NCI-H524 (cell line): ENCODE results near the gene CERS5.
A peak's percentile ranks its signal among the peaks of the same experiment; 100 is the strongest.
"Not testable (repeated sequence)": the region's sequence is repeated elsewhere in the genome, so short reads cannot be mapped to it uniquely, and the experiment has no call there.

ENCODE experiments used
- DNase-seq, 2 experiments: peaks; one replicate each; lab custom pipeline; 2025; lab: John Stamatoyannopoulos, UW

CERS5 gene

DNA sequence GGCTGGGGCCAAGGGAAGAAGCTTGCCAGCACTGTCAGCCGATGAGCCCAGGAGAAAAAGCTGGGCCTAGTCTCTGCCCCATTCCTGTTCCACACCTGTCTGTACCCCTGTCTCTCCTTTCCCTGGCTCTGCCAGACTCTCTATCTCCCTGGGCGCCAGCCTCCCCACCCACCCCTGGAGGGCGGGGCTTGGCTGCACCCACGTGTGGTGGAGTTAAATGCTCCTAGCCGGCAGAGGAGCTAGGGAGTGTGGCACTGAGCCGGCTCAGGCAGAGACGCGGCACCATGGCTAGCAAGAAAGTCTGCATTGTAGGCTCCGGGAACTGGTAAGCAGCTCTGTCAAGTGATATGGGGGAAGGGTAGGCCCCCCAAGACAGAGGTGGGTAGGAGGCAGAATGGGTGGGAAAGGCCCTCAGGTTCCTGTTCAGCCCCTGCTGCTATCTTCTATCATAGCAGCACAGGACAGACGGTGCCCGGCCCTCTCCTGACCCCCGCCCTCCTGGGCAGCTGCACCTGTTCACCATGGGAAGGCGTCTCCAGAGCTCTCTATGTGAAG is 63.3 kb downstream of the CERS5 start, which contains the start of gene GPD1:
Gene GPD1, plus strand, starts transcription at position 242 of the 555 bp plus-strand sequence. Its CDS starts 43 bp downstream, at position 285.
- peak; percentile 56 to 70 for DNase-seq

DNA sequence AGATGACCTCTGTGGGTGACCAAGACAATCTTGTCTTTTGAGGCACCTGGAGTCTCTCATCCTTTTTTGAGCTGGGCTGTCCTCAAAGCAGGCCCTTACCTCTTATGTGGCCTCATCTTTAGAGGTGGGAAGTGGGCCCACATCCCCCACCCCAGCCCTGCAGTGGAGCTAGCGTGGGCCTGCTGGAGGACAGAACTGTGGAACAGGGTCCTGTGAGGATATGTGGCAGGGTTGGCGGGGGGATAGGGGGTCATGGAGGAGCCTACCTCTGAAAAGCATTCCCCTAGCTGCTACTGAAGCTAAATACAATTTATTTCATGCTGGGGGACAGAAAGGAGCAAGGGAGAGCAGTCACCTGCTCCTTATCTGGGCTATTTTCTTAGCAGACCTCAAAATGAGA is 63.8 kb downstream of the CERS5 start:
- no peak for DNase-seq

DNA sequence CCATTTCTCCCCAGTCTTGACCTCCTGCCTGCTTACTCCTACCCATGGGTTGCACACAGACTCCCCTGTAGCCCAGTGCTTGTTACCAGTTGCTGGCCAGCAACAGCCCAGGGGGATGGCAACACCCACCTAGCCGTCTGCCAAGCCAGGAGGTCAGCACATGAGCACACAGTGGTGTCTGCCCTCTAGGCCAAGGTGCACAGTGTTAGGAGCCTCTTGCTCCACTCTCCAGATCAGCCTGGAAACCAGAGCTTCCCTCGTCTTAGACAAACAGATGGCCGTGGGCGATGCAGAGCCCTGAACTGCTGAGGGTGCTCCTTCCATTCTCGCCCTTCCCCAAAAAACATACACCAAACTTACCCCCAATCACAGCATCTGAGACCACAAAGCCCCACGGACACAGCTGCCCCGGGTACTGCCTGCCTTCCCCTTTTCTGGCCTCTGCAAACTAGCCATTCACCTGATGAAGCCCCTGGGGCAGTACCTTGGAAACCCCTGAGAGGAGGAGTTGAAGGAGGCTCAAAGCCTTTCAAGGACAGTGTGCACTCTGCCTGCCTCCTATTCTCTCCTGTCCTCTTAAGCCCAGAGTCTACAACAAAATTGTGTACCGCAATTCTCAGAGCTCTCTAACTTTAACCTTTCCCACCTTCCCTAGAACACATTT is 64.4 kb downstream of the CERS5 start:
- DNase-seq, result no peak

DNA sequence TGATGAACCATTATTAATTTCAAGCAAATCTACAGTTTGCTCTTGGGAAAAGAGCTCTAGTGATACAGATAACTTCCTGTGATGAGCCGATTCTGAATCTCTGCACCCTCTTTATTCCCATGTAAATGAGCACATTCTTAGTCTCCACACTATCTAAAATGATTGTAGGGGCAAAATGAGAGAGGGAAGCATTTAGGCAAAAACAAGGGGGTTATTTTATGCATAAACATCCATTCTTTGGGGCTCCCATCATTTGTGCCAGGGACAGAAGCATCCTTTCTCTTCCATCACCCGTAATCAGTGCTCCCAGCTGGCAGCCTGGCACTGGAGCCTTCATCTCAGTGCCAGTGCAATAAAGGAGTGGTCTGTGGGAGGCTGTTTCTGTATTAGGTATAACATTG is 65.0 kb downstream of the CERS5 start:
- no peak for DNase-seq

DNA sequence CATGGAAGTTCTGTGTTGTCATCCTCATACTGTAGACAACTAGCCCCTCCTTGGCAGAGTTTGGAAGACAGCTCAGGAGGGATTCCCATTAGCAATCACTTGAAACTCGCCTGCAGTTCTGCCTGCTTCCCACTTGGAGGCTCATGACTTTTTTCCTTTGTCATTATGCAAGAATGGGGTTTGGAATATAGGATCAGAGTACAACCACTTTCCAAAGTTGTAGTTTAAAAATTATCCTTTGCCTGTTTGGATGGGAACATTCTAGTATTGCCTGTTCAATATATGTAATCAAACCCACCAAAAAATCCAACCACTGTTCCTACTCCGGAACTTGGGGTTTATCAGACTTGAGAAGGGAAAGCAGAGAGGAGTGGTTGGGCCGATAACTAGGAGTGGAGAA is 65.5 kb downstream of the CERS5 start:
- DNase-seq, result peak in 1 of 2 experiments; percentile 25

DNA sequence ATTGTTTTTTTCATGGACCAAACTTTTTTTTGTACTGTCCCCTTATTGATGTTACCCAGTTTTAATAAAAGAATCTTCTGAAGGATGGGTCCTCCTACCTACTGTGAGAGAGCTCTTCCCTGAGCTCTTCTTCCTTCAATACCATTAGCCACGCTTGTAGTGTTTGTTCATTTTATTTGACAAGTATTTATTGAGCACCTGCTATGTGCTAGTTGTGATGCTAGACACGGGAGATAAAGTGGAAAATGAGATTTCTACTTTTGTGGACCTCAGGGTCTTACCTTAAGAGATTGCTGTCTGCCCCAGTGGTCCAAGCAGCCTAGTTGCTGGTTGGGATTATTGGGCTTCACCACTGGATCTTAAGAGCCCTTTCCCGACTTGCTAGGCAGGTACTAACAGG is 66.6 kb downstream of the CERS5 start:
- no peak for DNase-seq

DNA sequence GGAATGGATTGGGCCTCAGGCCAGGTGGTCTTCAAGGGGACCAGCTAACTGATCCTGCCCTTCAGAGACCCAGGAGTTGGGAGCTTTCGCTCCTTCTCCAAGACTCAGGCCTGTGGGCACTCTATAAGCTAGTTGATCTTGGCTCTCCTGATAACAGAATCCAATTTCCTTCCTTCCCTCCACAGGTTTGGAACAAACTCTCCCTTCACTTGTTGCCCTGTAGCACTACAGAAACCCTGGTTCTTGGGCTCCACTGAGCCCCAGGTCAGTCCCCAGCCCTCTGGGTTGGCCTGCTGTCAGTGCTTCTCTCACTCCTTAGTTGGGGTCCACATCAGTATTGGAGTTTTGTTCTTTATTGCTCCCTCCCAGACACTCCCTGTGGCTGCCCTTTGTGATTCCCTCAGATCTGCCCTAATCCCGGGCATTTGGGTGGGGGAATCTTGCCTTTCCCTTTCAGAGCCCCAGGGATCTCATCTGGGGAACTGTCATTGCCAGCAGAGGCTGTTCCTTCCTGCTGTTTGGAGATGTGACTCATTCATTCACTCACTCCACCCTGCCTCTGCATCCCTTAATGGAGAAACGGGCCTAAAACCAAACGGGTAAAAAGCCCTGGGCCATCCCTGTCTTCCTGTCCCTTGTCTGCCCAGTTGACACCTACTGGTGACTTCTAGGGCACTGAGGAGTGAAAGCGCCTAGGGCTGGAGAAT is 67.7 kb downstream of the CERS5 start:
- no peak for DNase-seq

DNA sequence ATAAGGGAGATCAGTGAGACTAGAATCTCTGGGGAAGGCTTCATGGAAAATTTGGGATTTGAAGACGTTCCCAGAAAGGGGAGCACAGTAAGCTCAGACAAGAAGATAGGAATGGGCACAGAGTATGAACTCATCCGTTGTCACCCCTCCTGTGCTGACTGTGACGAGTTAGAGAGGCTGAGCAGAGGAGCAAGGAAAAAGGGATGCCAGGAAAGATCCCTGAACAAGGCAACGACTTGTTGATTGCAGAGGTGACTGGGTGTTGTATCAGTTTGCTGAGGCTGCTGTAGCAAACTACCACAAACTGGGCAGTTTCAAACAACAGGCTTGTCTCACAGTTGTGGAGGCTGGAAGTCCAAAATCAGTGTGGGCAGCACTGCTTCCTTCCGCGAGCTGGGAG is 69.2 kb downstream of the CERS5 start:
- DNase-seq, result no peak

DNA sequence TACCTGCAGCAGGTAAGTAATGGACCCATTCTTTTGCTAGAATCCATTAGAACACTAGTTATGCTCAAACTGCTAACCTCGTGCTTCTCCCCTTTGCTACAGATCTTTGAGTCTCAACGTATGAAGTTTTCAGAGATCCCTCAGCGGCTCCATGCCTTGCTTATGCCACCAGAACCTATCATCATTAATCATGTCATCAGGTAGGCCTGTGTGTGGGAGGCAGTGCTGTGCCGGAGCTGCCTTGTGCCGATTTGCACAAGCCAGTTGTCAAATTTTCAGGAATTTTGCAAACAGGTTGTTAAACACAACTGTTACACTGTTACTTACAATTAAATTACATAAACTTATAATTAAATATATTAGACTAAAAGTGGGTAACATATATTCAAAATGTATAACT is 76.8 kb downstream of the CERS5 start:
- no peak for DNase-seq

DNA sequence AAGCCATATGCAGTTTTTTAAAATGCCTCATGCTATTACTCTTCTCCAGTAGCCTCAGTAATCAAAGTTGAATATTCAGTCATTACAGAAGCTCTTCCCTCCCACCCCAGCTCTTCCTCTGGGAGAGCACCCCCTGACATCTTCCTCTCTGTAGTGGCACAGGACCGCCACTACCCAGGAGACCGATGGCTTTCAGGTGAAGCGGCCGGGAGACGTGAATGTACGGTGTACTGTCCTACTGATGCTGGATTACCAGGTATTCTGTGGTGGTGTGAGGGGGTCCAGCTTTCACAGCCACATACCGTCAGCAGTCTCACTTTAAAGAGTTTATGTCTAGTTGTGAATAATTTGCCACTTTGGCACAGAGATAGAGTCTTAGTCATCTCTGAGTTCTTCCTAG is 77.4 kb downstream of the CERS5 start:
- DNase-seq, result no peak

DNA sequence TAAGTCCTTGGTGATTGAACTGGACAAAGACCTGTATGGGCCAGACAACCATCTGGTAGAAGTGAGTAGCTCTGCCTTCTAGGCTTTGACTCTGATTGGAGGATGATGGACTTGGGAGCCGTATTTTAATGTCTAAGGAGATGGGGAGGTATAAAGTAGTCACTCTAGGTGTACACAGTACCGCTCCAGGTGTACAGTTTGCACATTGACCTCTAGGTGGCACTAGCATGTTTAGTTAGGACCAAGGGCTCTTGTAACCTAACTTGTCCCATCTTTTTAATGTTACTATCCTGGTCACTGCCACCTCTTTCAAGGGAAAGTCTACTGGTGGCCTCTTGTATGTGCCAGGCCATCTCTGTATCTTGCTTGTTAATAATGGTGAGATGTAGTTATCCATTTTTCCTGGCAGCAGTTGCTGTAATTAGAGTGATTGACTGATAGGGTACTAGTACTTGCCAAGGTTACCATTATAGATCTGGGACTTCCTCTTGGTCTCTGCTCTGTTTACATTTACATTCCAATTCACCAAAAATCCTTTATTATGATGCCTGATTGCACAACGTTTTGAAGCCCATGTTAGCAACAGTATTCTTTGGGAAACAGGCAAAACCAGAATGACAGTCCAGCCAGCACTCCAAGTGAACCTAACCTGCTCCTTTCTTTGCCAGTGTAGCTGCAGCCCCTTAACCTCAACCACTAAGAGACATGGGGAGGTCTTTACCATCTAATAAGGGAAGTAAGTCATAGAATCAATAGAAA is 78.4 kb downstream of the CERS5 start:
- DNase-seq, result peak in 1 of 2 experiments; percentile 64

DNA sequence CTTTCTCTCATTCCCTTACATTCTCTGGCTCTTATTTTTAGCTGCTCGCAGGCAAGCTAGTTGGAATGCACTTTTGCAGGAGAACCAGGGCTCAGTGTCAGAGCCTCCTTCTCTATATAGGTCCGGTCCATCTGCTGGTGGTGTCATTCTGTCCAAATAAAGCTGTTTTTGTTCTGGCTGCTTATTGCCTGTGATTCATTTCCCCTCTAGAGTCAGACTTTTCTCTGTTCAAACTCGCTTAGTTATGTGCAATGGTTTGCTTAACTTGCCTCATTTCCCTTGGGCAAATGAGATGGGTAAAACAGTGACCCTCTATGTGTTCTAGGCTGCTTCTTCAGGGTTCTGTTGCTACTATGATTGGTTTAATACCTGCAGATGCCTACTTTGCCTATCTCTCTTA is 79.2 kb downstream of the CERS5 start:
- DNase-seq, result no peak

DNA sequence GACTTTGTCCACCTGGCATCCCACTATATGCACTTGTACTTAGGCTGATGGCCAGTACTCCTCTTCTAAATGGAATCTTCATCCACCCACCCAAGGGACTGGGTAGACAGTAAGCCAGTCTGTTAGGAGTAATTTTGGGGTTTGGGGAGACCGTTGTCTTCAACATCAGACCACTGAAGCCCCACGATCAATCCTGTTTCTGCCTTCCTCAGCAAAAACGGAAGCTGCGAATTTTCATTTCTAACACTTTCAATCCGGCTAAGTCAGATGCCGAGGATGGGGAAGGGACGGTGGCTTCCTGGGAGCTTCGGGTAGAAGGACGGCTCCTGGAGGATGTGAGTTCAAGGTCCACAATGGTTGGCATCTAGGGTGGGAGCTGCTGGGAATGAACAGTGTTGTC is 80.0 kb downstream of the CERS5 start:
- no peak for DNase-seq

DNA sequence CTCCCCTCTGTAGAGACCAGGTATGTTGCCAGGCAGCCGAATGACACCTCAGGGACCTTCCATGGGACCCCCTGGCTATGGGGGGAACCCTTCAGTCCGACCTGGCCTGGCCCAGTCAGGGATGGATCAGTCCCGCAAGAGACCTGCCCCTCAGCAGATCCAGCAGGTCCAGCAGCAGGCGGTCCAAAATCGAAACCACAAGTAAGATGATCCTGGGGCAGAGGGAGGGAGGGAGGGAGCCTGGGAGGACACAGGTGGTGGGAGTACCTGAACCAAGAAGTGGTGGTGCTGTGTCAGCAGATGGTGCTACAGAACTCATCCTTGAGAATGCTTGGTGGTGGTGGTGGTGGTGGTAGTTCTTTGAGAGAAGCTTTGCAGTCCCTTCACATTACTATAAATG is 81.0 kb downstream of the CERS5 start:
- DNase-seq, result no peak

DNA sequence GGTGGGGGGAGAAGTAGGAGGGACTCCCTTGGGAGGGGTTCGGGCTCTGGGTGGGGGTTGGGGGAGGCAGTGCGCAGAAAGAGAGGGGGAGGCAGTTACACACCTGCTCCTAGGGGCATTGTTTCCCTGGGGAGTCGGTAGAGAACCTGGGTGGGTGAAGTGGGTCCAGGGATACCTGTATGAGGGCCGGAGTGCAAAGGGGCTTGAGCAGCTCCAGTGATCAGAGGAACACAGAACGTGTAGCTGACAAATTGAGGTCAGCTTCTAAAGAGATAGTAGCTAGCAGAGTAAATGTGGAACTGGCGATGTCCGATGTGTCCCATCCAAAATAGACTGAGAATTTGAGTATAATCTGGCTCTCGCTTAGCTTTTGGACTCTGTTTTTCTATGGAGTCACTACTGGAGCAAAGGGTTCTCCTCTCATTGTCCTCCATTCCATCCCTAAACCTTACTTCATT is 81.5 kb downstream of the CERS5 start:
- DNase-seq, result peak in 1 of 2 experiments; percentile 52

DNA sequence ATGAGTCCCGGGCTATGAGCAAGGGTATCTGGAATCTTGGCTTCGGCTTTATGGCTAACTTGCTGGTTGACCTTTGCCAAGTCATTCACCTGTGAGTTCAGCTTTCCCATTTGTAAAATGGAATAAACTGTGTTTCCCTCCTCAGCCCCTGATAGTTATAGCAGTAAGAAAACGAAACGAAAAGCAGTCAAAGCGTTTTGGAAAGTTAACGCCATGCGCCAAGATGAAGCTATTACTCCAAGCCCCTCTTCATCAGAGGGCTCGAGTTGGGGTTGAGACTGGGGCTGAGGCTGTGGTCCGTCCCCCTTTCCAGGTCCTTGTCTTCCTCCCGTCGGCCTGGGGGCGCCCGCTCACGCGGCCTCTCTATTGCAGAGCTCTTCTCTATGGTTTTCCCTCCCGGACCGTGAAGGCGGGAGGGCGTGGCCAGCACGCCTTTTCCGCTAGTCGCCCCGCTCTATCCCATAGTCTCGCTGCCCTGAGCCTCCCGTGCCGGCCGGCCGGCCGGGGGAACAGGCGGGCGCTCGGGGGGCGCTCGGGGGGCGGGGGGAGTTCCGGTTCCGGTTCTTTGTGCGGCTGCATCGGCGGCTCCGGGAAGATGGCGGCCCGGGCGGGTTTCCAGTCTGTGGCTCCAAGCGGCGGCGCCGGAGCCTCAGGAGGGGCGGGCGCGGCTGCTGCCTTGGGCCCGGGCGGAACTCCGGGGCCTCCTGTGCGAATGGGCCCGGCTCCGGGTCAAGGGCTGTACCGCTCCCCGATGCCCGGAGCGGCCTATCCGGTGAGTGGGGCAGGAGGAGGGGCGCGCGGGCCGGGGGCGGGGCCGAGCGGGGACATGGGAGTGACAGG is 82.2 kb downstream of the CERS5 start, which contains the start of gene SMARCD1:
Gene SMARCD1, plus strand, starts transcription at position 568 of the 840 bp plus-strand sequence. Its CDS starts 28 bp downstream, at position 596.
- DNase-seq, result peak; percentile 90 to 95

DNA sequence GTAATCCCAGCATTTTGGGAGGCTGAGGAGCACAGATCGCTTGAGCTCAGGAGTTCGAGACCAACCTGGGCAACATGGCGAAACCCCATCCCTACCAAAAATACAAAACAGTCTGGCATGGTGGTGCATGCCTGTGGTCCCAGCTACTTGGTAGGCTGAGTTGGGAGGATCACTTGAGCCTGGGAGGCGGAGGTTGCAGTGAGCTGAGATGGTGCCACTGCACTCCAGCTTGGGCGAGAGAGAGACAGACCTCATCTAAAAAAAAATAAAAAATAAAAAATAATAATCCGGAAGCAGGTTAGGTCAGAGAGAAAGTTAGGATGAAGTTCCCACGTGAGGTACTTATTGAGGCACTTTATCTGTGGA is 82.8 kb downstream of the CERS5 start:
- DNase-seq, result not testable (repeated sequence)

DNA sequence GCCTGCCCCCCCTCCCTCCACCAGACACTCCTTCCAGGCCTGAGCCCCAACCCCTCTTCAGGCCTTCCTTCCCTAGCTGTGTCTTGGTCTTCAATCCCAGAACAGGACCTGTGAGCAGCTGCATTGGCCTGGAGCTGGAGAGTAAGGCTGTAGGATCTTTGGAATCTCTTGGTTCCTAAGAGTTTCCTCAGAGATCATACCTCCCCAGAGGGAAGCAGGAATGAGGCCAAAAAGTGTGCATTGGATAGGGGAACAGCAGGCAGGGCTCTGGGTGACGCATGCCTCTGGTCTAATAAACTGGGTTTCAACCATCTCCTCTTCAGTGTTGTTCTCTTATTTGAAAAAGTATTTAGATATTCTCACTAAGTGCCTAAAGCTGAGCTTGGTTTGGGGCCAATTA is 83.9 kb downstream of the CERS5 start:
- DNase-seq, result no peak

DNA sequence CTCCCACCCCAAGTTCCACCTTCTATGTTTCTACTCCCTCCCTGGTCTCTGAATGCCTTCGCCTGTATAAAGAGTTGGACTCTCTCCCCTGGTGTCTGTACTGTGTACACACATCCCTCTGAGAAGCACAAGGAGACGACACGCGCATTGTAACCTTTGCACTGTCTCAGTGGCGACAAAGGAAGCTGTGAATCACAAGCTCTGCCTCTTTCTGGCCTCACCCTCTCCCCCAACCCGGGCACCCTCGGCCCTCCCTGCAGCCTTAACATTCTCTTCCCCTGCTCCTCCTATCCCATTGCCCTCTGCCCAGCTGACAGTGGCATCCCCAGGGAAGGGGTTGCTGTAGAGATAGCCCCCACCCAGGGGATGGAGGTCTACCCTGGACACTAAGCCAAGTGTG is 84.5 kb downstream of the CERS5 start:
- DNase-seq, result no peak

DNA sequence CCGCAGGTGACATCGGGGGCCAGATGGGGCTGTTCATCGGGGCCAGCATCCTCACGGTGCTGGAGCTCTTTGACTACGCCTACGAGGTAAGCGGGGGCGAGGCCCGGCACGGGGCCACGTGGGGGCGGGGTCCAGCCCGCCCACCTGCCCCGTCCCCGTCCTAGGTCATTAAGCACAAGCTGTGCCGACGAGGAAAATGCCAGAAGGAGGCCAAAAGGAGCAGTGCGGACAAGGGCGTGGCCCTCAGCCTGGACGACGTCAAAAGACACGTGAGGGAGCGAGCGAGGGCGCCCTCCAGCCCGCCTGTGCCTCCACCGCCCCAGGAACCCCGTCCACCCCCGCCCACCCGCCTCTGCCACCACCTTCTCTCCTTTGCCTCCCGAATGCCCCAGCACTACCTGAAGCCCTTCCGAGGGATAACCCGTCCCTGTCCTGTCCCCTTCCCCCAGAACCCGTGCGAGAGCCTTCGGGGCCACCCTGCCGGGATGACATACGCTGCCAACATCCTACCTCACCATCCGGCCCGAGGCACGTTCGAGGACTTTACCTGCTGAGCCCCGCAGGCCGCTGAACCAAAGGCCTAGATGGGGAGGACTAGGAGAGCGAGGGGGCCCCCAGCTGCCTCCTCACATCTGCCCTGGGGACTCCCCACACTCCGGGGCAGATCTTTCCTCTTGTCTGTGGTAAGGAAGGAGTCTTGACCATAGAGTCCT is 85.9 kb downstream of the CERS5 start:
- no peak for DNase-seq

DNA sequence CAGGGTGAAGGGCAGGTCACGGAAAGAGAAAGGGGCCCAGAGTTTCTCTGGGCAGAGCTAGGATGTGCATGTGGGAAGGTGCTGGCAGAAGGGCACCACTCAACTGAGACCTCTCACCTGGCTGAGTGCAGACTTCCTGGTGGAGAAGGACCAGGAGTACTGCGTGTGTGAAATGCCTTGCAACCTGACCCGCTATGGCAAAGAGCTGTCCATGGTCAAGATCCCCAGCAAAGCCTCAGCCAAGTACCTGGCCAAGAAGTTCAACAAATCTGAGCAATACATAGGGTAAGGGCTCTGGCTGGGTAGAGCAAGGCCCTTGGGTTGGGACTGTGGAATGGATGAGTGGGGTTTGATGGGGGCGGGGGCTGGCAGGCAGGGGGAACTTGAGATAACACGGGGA is 87.4 kb downstream of the CERS5 start:
- DNase-seq, result no peak
